ENCODE data around the gene SPTLC2.

The SPTLC2 gene

GRCh38 chr14:77520555-77520954, 95.9 kb downstream of the SPTLC2 start:
- Histone ChIP-seq H3K9me3 (replicated peaks; ENCODE audit: insufficient read depth, low read length) (no peaks in the 10 kb centered on the region), H3K79me2 (ENCODE audit: low read length) (no peaks in the 10 kb centered on the region), H3K4me3 (ENCODE audit: low read length) (no peak overlapping the region), H3K36me3 (replicated peaks; ENCODE audit: insufficient read depth, low read length) (no peaks in the 10 kb centered on the region), H3F3A (ENCODE audit: insufficient read depth, low read length) (no peaks in the 10 kb centered on the region), H3K9ac (ENCODE audit: low read length) (no peak overlapping the region), H3K9me2 (replicated peaks; ENCODE audit: insufficient read depth, low read length) (no peaks in the 10 kb centered on the region), H3K4me2 (ENCODE audit: low read depth, low read length) (no peak overlapping the region), H4K20me1 (ENCODE audit: insufficient read depth, low read length) (no peaks in the 10 kb centered on the region), H2AFZ (ENCODE audit: low read length) (no peak overlapping the region), H3K4me1 (ENCODE audit: low read length) (no peaks in the 10 kb centered on the region), H3K27ac (ENCODE audit: low read length) (no peak overlapping the region), H3K27me3 (replicated peaks; ENCODE audit: insufficient read depth, low read length) (no peaks in the 10 kb centered on the region)
- no peak for TF ChIP-seq EZH2 (optimal IDR thresholded peaks at IDR 0.05; ENCODE audit: low read depth, low read length)
- no peak for TF ChIP-seq CTCF (IDR thresholded peaks at IDR 0.05; ENCODE audit: low read length)
- TF ChIP-seq EZH2phosphoT487 (IDR thresholded peaks at IDR 0.05; ENCODE audit: low read length): no peak
- no peak for DNase-seq

GRCh38 chr14:77516126-77516525, 100.3 kb downstream of the SPTLC2 start:
- no peaks in the 10 kb centered on the region for H3K79me2 ChIP-seq (ENCODE audit: low read length)
- no peak for TF ChIP-seq EZH2phosphoT487 (IDR thresholded peaks at IDR 0.05; ENCODE audit: low read length)
- TF ChIP-seq EZH2 (optimal IDR thresholded peaks at IDR 0.05; ENCODE audit: low read depth, low read length): no peak
- TF ChIP-seq CTCF (IDR thresholded peaks at IDR 0.05; ENCODE audit: low read length): no peak
- no peaks in the 10 kb centered on the region for H4K20me1 ChIP-seq (ENCODE audit: insufficient read depth, low read length)
- H3K27me3 ChIP-seq (replicated peaks; ENCODE audit: insufficient read depth, low read length): no peaks in the 10 kb centered on the region
- H2AFZ ChIP-seq (ENCODE audit: low read length): no peak overlapping the region
- no peaks in the 10 kb centered on the region for H3F3A ChIP-seq (ENCODE audit: insufficient read depth, low read length)
- no peak for DNase-seq
- no peaks in the 10 kb centered on the region for H3K9me2 ChIP-seq (replicated peaks; ENCODE audit: insufficient read depth, low read length)
- no peaks in the 10 kb centered on the region for H3K36me3 ChIP-seq (replicated peaks; ENCODE audit: insufficient read depth, low read length)
- H3K4me2 ChIP-seq (ENCODE audit: low read depth, low read length): no peak overlapping the region
- H3K4me3 ChIP-seq (ENCODE audit: low read length): no peak overlapping the region
- no peak overlapping the region for H3K9ac ChIP-seq (ENCODE audit: low read length)
- H3K9me3 ChIP-seq (replicated peaks; ENCODE audit: insufficient read depth, low read length): no peaks in the 10 kb centered on the region
- no peaks in the 10 kb centered on the region for H3K4me1 ChIP-seq (ENCODE audit: low read length)
- H3K27ac ChIP-seq (ENCODE audit: low read length): no peak overlapping the region

- Histone ChIP-seq H3K9me3 (replicated peaks; ENCODE audit: insufficient read depth, low read length) (no peaks in the 10 kb centered on the region), H3K27me3 (replicated peaks; ENCODE audit: insufficient read depth, low read length) (no peaks in the 10 kb centered on the region), H4K20me1 (ENCODE audit: insufficient read depth, low read length) (no peaks in the 10 kb centered on the region), H3K27ac (ENCODE audit: low read length) (no peak overlapping the region), H3K9ac (ENCODE audit: low read length) (no peak overlapping the region), H3K9me2 (replicated peaks; ENCODE audit: insufficient read depth, low read length) (no peaks in the 10 kb centered on the region), H3K4me3 (ENCODE audit: low read length) (no peak overlapping the region), H2AFZ (ENCODE audit: low read length) (no peak overlapping the region), H3K79me2 (ENCODE audit: low read length) (no peaks in the 10 kb centered on the region), H3F3A (ENCODE audit: insufficient read depth, low read length) (no peaks in the 10 kb centered on the region), H3K4me2 (ENCODE audit: low read depth, low read length) (no peak overlapping the region), H3K36me3 (replicated peaks; ENCODE audit: insufficient read depth, low read length) (no peaks in the 10 kb centered on the region), H3K4me1 (ENCODE audit: low read length) (no peaks in the 10 kb centered on the region)
- no peak for DNase-seq
- TF ChIP-seq EZH2phosphoT487 (IDR thresholded peaks at IDR 0.05; ENCODE audit: low read length): no peak
- no peak for TF ChIP-seq CTCF (IDR thresholded peaks at IDR 0.05; ENCODE audit: low read length)
- TF ChIP-seq EZH2 (optimal IDR thresholded peaks at IDR 0.05; ENCODE audit: low read depth, low read length): no peak
Observed at GRCh38 chr14:77511486-77512162, 104.8 kb downstream of the SPTLC2 start.
